Lower lobe of right lung (tissue), 2 donors: ENCODE measurements around the gene ELMO3. TPM values are rescaled to one million over a fixed set of nuclear protein-coding genes. Genes with fewer than 3 reads are reported as not detected.

Source experiments
- ATAC-seq, 2 donors: fragments of 200-7000 bp; cut with Tn5 transposase; one replicate each; pipeline ENCODE4 v1.9.1; 2020 to 2022; ENCODE audit warnings: mild to moderate bottlenecking in 2 of 2, moderate library complexity in 2 of 2
- DNase-seq: peaks from one replicate; pipeline ENCODE4 v3.0.0-alpha.2; 2020
- H3K27ac ChIP-seq: fragments of 200-600 bp; one replicate; pipeline ENCODE4 v1.8.0; 2022
- H3K27me3 ChIP-seq: fragments of 200-600 bp; one replicate; pipeline ENCODE4 v1.8.0; 2022; ENCODE audit warnings: low read depth
- H3K36me3 ChIP-seq: fragments of 200-600 bp; one replicate; pipeline ENCODE4 v1.8.0; 2022; ENCODE audit warnings: mild to moderate bottlenecking
- H3K4me1 ChIP-seq: fragments of 200-600 bp; one replicate; pipeline ENCODE4 v1.8.0; 2022
- H3K4me3 ChIP-seq: fragments of 200-600 bp; one replicate; pipeline ENCODE4 v1.8.0; 2022; ENCODE audit warnings: mild to moderate bottlenecking
- H3K9me3 ChIP-seq: fragments of 200-600 bp; one replicate; pipeline ENCODE4 v1.8.0; 2022
- intact Hi-C: fragments of 100-400 bp; cut with DNase I; formaldehyde crosslinking; loops from one replicate; pipeline ENCODE4 v1.11.0; 2022
- total RNA-seq: library from RNA; stranded (reverse); fragmentation: NEBNext Ultra II Directional; extraction: Animal tissue kit (Norgen Biotek cat#: 25700); gene quantifications from one replicate; pipeline ENCODE4 v1.2.1, GENCODE V29; 2021
- TF ChIP-seq, protein P1 (sequence below): fragments of 200-600 bp; IDR thresholded peaks from one replicate; pipeline ENCODE4 v1.8.0; 2022; ENCODE audit warnings: antibody characterized with exemption, mild to moderate bottlenecking
- donor health status: DM: no; HTN: yes; CAD: no; lungs with severe emphysema.

ELMO3 gene
- total RNA-seq, 1 donor from 2014 or later = 14.9 TPM

DNA sequence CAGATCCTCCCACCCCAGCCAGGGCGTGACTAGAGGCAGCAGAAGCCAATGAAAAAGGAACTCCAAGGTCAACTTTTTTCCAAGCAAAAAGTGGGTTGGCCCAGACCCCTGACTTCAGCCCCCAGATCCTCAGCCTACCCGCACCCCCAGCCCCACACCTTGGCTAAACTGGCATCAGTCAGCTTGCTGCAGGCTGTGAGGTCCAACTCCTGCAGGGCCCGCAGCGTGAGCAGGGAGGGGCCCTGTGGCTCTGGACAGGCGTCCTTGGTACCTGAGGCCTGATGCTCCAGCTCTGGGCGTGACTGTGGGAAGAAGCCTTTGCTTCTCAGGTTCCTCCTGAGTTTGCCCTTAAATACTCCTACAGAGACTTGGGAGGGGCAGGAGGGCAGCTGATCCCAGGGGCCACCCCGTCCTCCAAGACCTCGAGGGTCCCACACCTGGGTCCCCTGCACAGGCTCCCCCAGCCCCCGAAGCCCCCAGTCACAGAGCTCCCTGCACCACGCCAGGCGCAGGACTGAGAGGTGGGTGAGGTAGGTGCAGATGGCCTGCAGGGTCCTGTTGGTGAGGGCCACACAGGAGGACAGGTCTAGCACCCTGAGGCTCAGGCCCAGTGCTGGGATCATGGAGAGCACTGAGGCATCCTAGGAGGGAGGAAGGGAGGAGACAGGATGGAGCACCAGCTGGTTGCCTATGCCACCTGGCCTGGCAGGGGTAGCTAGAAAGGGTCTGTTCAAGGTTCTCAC, 9.4 kb downstream of the ELMO3 start:
- no peak for DNase-seq
- ATAC-seq = no peak

GRCh38 chr16:67209565-67209964, 10.6 kb downstream of the ELMO3 start:
- TF ChIP-seq, protein P1, sequence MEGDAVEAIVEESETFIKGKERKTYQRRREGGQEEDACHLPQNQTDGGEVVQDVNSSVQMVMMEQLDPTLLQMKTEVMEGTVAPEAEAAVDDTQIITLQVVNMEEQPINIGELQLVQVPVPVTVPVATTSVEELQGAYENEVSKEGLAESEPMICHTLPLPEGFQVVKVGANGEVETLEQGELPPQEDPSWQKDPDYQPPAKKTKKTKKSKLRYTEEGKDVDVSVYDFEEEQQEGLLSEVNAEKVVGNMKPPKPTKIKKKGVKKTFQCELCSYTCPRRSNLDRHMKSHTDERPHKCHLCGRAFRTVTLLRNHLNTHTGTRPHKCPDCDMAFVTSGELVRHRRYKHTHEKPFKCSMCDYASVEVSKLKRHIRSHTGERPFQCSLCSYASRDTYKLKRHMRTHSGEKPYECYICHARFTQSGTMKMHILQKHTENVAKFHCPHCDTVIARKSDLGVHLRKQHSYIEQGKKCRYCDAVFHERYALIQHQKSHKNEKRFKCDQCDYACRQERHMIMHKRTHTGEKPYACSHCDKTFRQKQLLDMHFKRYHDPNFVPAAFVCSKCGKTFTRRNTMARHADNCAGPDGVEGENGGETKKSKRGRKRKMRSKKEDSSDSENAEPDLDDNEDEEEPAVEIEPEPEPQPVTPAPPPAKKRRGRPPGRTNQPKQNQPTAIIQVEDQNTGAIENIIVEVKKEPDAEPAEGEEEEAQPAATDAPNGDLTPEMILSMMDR = no peak
- Histone ChIP-seq H3K9me3 (no peaks in the 10 kb centered on the region), H3K4me3 (no peak overlapping the region), H3K36me3 (no peaks in the 10 kb centered on the region), H3K4me1 (no peaks in the 10 kb centered on the region), H3K27ac (no peak overlapping the region), H3K27me3 (no peaks in the 10 kb centered on the region)
- intact Hi-C loops = no loop called here
- no peak for DNase-seq
- ATAC-seq = no peak

More for the DNA sequence above, 9.4 kb downstream of the ELMO3 start:
- H3K4me1 ChIP-seq = no peaks in the 10 kb centered on the region
- H3K36me3 ChIP-seq = peaks cover 10% of the 10 kb centered on the region
- no peaks in the 10 kb centered on the region for H3K27me3 ChIP-seq
- no peaks in the 10 kb centered on the region for H3K9me3 ChIP-seq
- intact Hi-C loops = no loop called here
- no peak overlapping the region for H3K27ac ChIP-seq
- no peak overlapping the region for H3K4me3 ChIP-seq
- TF ChIP-seq, protein P1 = no peak

- H3K36me3 ChIP-seq = no peaks in the 10 kb centered on the region
- peaks cover under 1% of the 10 kb centered on the region for H3K4me1 ChIP-seq
- ATAC-seq = no peak
- H3K4me3 ChIP-seq = no peak overlapping the region
- H3K27me3 ChIP-seq = no peaks in the 10 kb centered on the region
- H3K27ac ChIP-seq = no peak overlapping the region
- DNase-seq = no peak
- intact Hi-C loops = no loop called here
- TF ChIP-seq, protein P1 = no peak
- H3K9me3 ChIP-seq = no peaks in the 10 kb centered on the region
Measured at GRCh38 chr16:67210069-67210937, 11.4 kb downstream of the ELMO3 start.

- ATAC-seq (no peak), DNase-seq (no peak)
- Histone ChIP-seq H3K9me3 (no peaks in the 10 kb centered on the region), H3K27ac (no peak overlapping the region), H3K4me3 (no peak overlapping the region), H3K36me3 (no peaks in the 10 kb centered on the region), H3K4me1 (peaks cover 14% of the 10 kb centered on the region), H3K27me3 (no peaks in the 10 kb centered on the region)
- TF ChIP-seq, protein P1 = no peak
- intact Hi-C loops = no loop called here
Measured at GRCh38 chr16:67211674-67212073, 12.7 kb downstream of the ELMO3 start.

- no peaks in the 10 kb centered on the region for H3K9me3 ChIP-seq
- TF ChIP-seq, protein P1 = no peak
- no peaks in the 10 kb centered on the region for H3K27me3 ChIP-seq
- ATAC-seq (peak; percentile 2), DNase-seq (no peak)
- no peak overlapping the region for H3K27ac ChIP-seq
- no peak overlapping the region for H3K4me3 ChIP-seq
- intact Hi-C loops = no loop called here
- H3K36me3 ChIP-seq = no peaks in the 10 kb centered on the region
- peaks cover 25% of the 10 kb centered on the region for H3K4me1 ChIP-seq
Measured at GRCh38 chr16:67212766-67213165, 13.8 kb downstream of the ELMO3 start.
